Thyroid gland (tissue), 4 donors: Measurements from ENCODE around the gene E4F1.

Experiments used
- CTCF ChIP-seq, 6 experiments: fragments of 200-600 bp in 3 of 6; fragments of 450-650 bp in 3 of 6; sonication (generic) in 3 of 6; IDR thresholded peaks; one replicate each; pipeline ENCODE4 v1.5.1; 2016 to 2019; ENCODE audit warnings: antibody characterized with exemption in 6 of 6, mild to moderate bottlenecking in 2 of 6, inconsistent platforms in 1 of 6, moderate library complexity in 1 of 6
- POLR2A ChIP-seq, 2 donors: fragments of 450-650 bp; IDR thresholded peaks; one replicate each; pipeline ENCODE4 v1.6.1; 2017; ENCODE audit warnings: antibody characterized with exemption in 2 of 2, mild to moderate bottlenecking in 2 of 2, moderate library complexity in 1 of 2

- TF ChIP-seq CTCF (IDR thresholded peaks at IDR 0.05) (no peak), POLR2A (IDR thresholded peaks at IDR 0.05) (no peak)
These were observed 33.3 kb upstream of the E4F1 start for GRCh38 chr16:2190002-2190658.
